T-helper 9 cell (primary cell): ENCODE results near the gene ARL15.

Experiments used
- DNase-seq: peaks from one replicate; pipeline ENCODE4 v3.0.0-alpha.2; 2020

Gene ARL15

DNA sequence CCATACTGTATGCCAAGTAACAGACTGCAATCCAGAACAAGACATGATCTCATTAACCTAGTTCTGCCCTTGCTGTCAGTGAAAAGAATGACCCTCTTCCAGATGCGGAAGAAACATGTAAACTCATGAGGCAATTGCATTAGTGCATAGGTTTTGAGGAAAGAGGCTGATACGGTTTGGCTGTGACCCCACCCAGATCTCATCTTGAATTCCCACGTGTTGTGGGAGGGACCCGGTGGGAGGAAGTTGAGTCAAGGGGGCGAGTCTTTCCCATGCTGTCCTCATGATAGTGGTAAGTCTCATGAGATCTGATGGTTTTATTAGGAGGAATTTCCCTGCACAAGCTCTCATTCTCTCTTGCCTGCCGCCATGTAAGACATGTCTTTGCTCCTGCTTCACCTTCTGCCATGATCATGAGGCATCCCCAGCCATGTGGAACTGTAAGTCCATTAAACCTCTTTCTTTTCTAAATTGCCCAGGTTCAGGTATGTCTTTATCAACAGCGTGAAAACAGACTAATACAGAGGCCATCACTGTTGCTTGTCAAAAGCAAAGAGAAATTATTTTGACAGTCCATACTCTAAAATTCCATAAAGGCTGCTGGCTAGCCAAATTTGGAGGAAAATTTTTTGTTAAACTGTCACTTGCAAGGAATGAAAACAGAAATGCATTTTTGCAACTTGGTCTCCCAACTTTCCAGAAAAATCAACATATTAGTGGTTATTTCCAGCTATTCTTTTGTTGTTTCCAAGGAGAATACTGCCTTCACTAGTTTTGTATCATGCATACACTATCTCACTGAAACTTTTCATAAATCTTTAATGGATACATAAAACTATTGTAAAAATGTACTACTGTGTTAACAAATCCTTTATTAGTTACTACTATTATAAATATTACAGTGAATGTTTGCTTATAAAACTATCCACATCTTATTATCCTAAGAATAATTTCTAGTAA, 3.2 kb upstream of the ARL15 start:
- no peak for DNase-seq

DNA sequence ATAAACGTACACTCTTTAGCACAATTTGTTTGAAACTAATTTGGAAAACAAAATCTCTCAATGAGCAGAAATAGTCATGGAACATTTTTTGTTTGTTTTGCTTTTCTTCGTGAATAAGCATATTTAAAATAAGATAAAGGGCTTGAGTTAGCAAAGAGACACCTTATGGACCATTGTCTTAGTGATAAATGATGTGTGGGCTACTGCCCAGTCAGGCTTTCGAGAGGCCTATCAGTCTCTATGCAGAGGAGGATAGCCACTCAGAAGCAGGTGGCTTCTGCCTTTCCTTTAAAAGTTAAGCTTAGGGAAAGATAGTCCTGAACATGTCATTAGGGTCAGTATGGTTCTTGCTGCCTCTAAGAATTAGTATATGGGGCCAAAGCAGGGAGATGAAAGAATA, 2.1 kb upstream of the ARL15 start:
- DNase-seq: no peak

DNA sequence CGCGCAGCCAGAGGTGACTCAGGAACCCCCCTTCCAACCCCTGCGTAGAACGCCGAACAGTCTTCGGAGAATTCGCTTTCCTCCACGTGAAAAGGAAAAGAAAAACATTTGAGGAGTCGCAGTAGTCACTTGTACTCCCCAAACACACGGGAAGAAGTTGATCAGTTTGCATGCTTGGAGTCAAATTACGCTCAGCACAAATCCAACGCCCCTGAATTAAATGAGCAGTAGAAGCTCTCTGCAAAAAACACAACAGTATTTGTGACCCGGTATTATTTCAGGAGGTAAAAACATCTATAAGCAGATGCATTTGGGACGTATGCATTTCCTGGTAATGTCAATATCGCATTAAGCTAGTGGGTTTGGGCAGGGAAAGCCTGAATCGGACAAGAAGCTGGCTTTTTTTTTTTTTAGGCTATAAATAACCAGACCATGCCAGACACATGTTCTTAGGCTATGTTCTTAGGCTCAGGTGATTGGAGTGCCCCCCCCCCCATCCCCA, 854 bp upstream of the ARL15 start:
- DNase-seq: no peak

DNA sequence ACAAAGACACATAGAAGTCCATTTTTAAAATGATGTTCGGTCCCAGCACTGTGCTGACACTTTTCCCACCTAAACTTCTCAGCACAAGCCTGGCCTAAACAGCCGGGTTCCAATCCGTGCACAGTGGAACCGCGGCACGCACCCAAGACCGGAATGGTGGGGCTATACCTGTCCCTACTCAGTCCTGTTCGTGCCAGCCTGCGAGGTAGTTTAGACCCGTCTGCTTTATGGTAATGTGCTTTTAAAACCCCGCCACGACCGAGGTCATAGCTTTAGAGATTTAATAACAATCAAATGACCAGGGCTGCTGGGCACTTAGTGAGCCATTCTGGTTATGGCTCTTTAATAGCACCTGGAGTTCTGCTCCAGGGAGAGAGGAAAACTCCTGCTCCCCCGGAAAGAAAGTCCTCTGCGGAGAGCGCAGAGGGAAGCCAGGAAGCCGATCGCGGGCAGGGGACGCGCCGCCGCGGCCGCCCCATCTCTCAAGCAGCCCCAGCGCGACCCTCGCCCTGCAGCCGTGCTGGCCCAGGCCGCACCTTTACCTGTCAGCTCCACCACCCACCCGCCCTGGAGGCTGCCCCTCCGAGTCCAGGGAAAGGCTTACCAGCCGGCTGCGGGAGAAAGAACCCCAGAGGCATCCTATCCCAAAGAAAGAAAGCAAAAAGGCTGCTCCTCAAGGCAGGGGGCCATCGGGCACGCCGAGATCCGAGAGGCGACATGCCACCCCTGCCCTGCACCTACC, 511 bp downstream of the ARL15 start:
- DNase-seq: peak; percentile 23

DNA sequence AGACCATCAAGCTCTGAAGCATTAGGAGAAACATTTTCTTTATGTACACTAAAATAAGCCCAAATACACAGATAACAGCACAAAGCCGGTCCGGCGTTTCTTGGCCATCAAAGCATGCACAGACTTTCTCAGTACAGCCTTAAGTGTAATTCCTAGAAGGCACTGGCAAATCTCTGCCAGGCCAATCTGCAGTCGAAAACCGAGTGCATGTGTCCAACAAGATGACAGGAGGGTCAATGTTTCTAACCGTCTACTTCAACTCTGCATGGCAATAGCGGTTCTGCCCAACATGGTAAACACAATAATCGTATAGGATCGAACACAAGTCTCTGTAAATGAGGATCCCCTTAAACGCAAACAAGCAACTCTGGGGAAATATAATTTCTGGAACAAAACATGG, 1.1 kb downstream of the ARL15 start:
- DNase-seq: no peak

DNA sequence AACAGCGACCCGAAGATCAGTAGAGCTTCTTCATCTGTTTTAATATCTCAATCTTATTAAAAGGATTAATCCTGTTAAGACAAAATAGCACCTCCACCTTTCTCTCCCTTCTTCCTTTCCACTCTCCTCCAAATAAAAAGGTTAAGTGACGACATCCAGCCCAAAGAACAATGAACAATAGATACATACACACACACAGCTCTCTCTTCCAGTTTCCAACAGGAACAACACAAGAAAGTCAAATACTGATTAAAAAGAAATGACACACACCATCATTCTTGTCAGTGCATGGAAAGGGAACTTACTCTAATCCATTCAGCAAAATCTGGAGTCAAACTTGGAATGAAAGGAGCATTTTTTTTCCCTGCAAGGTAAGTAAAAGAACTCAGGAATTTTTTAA, 2.8 kb downstream of the ARL15 start:
- no peak for DNase-seq

DNA sequence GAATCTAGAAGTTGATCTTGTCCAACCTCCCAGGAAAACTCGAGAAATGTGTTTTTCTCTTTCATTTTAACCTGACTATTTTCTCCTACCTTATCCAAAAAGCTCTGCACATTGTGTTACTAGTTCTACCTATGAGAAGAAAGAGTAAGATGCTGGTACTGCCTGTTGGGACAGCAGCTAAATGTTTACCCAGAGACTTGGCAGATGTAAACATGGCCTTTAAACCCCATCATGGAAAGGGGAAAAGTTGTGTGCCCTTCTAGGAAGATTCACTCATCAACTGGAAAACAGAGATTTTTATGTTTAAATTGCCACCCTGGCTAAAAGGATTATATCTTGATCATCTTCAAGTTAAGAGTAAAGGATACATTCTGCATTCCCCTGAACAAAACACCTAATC, 3.5 kb downstream of the ARL15 start:
- DNase-seq: no peak

DNA sequence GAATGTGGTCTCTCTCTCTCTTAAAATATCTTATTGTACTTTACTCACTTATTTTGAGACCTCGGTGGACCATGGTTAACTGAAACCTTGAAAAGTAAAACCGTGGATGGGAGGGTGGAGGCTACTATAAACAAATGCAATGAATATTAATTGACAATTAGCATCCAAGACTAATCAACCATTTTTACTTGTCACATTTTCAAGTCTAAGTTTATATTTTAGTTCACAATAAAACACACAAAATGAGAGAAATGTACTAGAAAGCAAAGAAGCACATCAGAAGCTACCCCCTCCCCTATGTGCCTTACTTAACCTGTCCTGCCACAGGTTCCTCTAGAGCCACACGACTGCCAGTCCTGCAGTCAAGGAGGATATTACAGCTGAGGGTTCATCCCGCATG, 4.6 kb downstream of the ARL15 start:
- DNase-seq: no peak

DNA sequence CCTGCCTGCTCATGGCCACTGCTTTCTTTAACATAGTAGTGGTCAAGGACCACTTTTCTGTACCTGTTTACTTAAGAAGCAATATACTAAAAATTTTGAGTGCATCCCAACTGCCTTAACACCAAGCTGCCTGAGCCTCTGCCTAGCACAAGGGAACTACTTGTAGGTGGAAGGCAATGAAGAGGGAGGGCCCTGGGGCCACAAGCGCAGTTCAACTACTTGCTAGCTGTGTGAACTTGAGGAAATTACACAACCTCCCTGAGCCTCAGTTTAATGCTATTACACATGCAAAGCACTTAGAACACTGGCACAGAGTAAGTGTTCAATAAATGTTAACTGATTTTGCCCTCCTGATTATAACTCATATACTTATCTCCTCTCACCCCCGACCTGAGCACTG, 6.3 kb downstream of the ARL15 start:
- no peak for DNase-seq

DNA sequence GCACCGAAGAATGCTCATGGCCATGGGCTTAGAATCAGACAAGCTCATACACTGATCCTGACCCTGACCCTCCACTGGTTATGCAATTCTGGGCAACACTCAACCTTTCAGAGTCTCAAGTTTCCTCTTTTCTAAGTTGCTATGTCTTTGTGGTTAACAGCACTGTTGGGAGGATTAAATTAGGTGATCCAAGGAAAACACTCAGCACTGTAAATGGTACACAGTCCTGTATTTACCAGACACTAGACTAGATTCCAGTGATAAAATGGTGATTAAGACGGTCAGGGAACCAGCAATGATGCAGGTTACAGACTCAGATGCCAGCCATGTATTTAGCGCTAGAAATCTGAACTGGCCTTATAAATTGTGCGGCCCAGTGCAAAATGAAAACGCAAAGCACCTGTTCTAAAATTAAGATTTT, 8.1 kb downstream of the ARL15 start:
- DNase-seq: no peak

DNA sequence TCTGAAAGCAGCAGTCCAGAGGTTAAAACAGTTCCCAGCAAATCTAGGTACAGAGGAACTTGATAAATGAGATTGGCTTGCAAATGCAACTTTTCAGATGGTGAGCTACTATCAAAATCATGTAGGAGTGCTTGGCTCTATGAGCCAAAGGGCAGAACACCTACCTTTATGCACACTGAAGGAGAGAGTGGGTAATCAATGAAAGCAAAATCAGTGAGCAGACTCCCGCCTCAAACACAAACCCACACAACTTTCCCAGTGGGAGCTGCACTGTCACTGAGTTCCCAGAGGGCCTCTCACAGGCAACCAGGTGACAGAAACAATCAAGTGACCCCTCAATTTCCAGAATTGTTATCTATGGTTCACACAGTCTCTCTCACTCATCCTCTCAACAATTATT, 8.5 kb downstream of the ARL15 start:
- no peak for DNase-seq

DNA sequence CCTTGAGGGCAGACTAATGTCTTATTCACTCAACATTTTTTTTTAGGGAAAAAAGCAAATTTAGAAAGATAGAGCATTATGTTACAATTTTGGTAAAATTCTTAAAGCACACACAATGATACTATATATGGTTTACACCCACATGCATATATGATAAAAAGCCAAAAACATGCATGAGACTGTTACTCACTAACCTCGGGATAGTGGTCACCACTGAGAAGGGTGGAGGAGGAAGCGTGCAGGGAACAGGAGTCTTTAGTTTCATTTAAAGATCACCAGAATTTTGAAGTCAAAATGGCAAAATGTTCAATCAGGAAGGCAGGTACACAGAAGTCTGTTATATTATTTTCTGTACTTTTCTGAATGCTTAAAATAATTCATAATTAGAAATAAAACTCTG, 9.2 kb downstream of the ARL15 start:
- no peak for DNase-seq

DNA sequence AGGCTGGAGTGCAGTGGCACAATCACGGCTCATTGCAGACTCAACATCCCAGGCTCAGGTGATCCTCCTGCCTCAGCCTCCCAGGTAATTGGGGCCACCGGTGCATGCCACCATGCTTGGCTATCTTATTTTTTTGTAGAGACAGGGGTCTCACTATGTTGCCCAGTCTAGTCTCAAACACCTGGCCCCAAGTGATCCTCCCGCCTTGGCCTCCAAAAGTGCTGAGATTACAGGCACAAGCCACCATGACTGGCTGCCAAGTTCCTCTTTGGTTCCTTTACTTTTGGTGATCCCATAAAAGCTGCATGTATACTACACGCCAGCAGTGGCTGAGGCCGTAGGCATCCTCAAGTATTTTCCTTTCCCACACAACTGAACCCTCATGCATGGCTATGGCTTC, 11.4 kb downstream of the ARL15 start:
- DNase-seq: no peak

DNA sequence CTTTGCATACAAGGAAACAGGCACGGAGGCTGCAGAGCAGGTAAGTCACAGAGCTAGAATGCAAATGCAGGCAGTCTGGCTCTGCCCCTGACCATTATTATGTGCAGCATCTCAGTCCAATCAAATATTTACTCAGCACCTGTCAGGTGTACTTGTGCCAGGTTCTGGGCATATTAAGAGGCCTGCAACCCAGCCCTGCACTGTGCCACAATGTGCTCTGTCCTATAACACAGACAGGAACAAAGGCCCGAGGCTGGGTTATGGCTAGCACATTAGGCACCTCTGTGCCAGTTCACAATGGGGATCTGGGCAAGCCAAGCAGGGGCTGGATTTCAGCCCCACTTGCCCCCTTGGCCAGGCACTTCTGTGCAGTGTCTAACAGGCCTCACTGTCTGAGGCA, 14.0 kb downstream of the ARL15 start:
- DNase-seq: no peak

DNA sequence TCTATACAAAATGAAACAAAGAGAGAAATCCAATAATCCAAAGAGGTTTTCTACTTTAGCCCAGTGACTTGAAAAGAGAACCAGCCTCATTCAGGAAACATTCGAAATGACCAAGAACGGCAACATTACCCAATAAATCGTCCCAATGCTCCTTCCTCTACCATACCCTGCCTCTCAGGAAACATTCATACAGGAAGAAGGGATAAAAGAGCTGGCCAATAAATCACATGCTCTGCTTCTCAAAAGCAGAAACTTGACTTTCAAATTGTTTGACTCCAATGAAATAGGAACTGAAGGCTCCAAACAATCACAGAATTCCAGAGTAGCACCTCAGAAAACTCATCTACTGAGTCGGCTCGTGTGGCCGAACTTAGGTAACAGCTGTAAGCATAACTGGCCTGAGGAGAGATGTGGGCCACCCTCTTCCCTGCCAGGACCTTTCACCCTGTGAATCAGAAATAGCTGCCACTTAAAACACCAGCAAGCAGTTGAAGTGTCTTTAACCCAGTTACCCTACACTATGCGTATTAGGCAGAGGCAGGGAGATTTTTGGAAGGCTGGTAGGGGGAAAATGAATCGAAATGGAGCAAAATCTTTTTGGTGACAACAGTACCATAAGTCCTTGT, 14.6 kb downstream of the ARL15 start:
- no peak for DNase-seq

DNA sequence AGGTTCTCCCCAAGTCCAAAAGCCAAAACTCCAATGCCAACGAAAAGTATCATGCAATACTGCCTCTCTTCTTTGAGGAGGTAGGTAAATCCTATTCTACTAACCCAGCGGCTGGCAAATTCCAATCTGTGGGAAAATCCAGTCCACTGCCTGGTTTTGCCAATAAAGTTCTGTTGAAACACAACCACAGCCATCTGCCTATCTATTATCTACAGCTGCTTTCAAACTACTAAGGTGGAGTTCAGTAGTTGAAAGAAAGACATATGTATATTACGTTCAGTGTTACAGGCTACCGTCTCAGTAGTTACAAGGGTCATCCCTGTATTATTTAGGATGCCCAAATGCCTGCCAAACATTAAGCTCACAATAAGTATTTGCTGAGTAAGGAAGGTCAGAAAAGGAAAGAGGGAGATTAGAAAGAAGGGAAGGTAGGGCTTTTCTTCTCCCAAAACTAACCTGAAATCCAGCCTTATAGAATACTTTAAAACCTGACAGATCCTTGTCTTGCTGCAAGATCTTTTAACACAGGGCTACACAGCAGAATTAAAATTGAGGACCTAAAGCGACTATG, 16.2 kb downstream of the ARL15 start:
- DNase-seq: no peak

DNA sequence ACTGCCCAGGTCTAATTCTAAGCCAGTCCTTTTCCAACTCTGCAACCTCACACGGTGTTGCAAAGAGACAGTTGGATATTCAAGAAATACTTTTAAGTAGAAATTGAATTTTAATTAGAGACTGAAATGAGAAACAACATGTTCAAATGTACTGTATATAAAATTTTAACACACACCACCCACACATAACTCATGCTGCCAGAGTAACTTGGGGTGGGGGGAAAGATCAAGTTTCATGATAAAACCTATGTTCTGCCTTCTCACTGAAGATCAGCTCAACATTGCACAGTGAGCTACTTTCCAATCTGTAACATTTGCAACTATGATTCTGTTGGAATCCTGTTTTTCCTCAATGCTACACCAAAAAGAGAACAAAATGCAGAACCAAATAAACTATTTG, 17.5 kb downstream of the ARL15 start:
- DNase-seq: no peak

DNA sequence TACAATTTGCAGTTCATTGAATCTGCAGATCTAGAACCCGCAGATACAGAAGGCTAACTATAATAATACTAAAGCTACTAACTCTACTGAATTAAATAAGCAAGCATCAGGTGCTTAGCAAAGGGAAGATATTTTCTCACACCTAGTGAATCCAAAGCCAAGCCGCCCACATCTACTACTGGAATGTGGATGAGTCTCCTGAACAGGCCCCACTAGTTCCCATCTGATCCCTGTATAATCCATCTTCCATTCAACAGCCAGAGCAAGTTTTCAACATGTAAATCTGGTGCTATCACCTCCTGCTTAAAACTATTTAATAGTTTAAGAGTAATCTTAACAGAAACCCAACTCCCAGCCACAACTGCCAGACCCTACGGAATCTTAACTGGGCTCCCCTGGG, 18.9 kb downstream of the ARL15 start:
- no peak for DNase-seq

DNA sequence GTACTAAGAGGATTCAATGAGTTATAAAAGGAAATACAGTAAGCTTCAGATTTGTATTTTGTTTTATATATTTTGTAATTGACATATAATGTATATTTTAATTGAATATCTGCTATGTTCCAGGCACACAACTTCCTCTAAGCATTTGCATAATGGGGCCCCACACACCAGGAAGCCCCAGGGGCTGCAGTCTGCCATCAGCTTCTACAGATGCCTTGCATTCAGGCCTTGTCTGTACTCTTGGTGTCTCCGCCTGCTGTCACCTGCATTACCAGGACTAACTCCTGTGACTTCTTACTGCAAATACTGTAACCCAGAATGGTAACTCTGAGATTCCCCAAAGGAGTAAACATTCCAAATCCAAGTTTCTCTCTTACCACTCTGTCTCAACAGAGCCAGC, 20.6 kb downstream of the ARL15 start:
- no peak for DNase-seq

DNA sequence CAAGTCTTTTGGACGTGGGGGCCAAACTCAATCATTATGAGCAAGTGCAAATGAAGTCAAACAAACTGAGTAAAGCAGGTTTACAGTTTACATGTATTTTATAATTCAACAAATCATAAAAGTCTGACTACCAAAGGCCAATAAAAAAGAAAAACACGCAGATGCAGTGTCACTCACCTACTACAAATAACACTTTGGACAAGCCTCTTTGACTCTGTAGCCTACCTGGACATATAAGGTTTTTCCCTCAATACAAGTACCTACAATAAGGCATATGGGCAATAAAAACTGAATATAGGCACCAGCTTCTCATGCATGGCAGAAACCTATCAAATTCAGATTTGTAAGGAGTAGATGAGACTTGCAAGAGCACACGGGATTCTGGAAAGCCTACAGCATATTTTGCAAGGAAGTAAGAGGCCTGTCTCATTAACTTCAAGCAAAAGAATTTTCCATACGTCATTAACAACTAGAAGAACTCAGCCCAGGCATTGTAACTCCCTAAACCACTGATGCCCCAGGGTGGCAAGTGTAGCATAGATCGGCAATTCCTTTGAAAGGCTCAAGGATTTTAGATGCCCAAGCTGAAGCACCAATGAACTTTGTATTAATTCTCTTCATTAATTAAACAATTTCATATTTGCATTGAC, 21.7 kb downstream of the ARL15 start:
- no peak for DNase-seq

DNA sequence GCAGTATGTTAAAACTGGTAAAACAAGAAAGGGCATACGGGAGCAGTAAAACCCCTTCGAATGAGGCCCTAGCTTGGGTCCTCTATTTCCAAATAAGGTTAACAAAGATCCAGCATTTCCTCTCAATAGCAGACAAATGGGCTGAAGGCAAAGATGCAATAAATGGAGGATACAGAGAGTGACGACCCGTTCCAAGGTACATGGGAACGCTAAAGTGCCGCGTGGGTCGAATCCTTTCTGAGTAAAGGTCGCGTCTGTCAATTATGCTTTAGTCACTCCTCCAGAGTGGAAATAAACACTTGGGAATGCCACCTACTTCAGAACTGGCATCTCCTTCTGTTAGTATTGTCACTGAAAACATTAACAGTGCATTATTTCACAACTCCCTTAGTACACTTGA, 24.7 kb downstream of the ARL15 start:
- DNase-seq: no peak

DNA sequence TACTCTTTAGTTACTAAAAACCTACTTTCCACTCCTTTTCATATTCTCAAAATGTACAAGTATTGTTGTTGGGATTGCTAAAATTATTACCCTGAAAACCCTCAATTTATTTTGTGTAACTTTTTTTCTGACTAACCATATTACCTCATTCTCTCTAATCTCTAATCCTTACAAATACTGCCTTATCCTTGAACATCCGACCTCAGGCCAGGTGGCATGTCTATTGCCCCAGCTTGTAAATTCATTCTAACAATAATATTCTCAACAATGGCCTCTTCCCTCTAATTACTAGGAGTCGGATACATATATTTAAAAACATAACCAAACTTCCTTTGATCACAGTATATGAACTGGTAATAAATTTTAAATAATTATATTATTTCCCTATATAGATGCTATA, 25.8 kb downstream of the ARL15 start:
- no peak for DNase-seq

DNA sequence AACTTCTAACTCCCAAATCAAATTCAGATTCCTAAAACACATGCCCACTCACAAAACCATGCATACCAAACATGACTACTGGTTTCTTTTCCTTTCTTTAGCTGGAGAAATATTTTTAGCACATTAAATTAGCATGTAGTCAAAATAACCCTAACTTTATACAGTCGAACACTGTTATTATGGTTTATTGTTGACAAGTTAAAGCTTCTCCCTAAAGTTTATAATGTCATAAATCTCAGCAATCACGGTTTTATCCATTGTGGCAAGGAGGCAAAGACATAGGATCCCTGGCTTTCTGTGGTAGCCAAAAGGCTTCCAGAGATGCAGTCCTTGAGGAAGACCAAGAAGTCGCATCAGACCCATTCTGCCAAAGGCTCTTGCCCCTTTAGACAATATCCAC, 27.5 kb downstream of the ARL15 start:
- no peak for DNase-seq
